Activated T-helper 17 cell treated with anti-CD3 and anti-CD28 coated beads, Interleukin-2, amount 50 U/mL, for 72 hours (primary cell): ENCODE results near the gene HBS1L. TPM values are rescaled to one million over a fixed set of nuclear protein-coding genes. Genes with fewer than 3 reads are reported as not detected.

Experiments
- ATAC-seq: fragments of 150-1000 bp; cut with Tn5 transposase; replicated peaks from 2 replicates; pipeline ENCODE4 v1.10.0; 2021; ENCODE audit warnings: mild to moderate bottlenecking, moderate library complexity
- H3K27ac Mint-ChIP-seq: one replicate; pipeline ENCODE4 v1.8.0; 2022; ENCODE audit warnings: mixed read lengths
- H3K27me3 Mint-ChIP-seq: one replicate; pipeline ENCODE4 v1.8.0; 2022; ENCODE audit warnings: mixed read lengths
- H3K36me3 Mint-ChIP-seq: one replicate; pipeline ENCODE4 v1.8.0; 2022; ENCODE audit warnings: low read depth, mild to moderate bottlenecking, mixed read lengths
- H3K4me1 Mint-ChIP-seq: one replicate; pipeline ENCODE4 v1.8.0; 2022; ENCODE audit warnings: mixed read lengths
- H3K4me3 Mint-ChIP-seq: one replicate; pipeline ENCODE4 v1.8.0; 2022; ENCODE audit warnings: mild to moderate bottlenecking, mixed read lengths
- H3K9me3 Mint-ChIP-seq: one replicate; pipeline ENCODE4 v1.8.0; 2022; ENCODE audit warnings: mixed read lengths
- total RNA-seq, 2 donors: library from RNA; stranded (reverse); gene quantifications; one replicate each; pipeline ENCODE4 v1.2.3, GENCODE V29; 2022

Gene HBS1L
- total RNA-seq, 2 donors from 2014 or later, result 149 to 167 TPM

- H3K36me3 Mint-ChIP-seq, result peaks cover 49% of the 10 kb centered on the region
- H3K4me3 Mint-ChIP-seq, result no peak overlapping the region
- ATAC-seq, result no peak
- no peak overlapping the region for H3K27ac Mint-ChIP-seq
- H3K27me3 Mint-ChIP-seq, result no peaks in the 10 kb centered on the region
- H3K4me1 Mint-ChIP-seq, result peaks cover 34% of the 10 kb centered on the region
- H3K9me3 Mint-ChIP-seq, result no peaks in the 10 kb centered on the region
Measured at GRCh38 chr6:135008941-135009290, 45.7 kb downstream of the HBS1L start.

DNA sequence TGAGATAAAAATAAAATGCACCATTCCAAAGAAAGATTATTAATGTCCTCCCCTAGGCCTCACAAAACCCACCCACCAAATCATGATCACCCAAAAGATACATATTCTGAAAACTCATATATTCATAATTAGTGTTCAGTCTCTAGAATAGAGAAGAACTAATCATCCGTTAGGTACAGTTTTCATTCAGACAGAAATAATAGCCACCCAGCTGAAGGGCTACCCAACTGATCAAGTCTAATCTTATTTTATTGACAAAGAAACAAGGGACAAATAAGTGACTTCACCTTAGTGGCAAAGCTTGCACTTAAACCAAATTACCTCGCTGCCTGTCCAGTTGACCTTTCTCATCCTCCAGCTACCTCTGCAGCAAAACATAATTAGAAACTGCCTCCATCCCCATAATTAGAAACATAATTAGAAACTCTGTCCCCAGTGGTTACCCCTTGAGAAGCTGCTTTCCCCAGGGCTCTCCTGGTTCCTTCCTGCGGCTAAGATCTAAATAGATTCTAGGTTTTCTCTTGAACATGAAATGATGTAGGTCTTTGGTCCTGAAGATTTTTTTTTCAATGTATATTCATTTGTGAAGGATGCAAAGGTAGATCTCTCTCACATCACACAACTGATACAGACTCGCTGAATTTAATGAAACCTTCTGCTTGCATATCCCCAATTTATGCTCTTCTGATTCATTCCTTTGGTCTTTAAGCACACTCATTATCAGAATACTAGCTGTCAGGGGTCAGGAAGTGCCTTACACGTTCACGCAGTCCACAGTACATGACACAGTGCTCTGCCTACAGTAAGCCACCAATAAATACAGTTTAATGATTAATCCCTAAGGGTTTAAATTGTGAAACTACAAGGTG lies 46.3 kb downstream of the HBS1L start:
- H3K27me3 Mint-ChIP-seq, result no peaks in the 10 kb centered on the region
- peaks cover 46% of the 10 kb centered on the region for H3K36me3 Mint-ChIP-seq
- H3K9me3 Mint-ChIP-seq, result no peaks in the 10 kb centered on the region
- no peak overlapping the region for H3K27ac Mint-ChIP-seq
- H3K4me3 Mint-ChIP-seq, result no peak overlapping the region
- H3K4me1 Mint-ChIP-seq, result peaks cover 30% of the 10 kb centered on the region
- ATAC-seq, result peak; percentile 97

GRCh38 chr6:135006386-135006914 lies 48.2 kb downstream of the HBS1L start:
- peaks cover 20% of the 10 kb centered on the region for H3K4me1 Mint-ChIP-seq
- peaks cover 34% of the 10 kb centered on the region for H3K36me3 Mint-ChIP-seq
- no peaks in the 10 kb centered on the region for H3K27me3 Mint-ChIP-seq
- no peaks in the 10 kb centered on the region for H3K9me3 Mint-ChIP-seq
- ATAC-seq, result no peak
- H3K27ac Mint-ChIP-seq, result no peak overlapping the region
- no peak overlapping the region for H3K4me3 Mint-ChIP-seq

DNA sequence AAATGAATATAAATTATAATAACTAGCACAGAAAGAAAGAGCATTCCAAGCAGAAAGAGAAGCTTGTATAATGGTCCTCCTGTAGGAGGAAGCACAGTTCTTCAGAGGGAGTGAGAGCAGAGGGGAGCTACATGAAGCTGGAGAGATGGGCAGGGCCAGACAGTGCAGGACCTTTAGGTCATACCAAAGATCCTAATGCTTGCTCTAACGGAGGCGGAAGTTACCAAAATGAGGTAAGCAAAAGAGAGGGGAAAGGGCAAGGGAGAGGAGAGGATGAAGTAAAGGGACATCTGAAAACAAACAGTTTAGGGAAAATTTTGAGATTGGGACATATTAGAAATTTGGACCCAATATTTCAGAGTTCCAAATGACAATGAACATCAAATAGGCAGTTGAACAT lies 50.2 kb downstream of the HBS1L start:
- no peak overlapping the region for H3K27ac Mint-ChIP-seq
- H3K4me3 Mint-ChIP-seq, result no peak overlapping the region
- H3K27me3 Mint-ChIP-seq, result no peaks in the 10 kb centered on the region
- peaks cover 40% of the 10 kb centered on the region for H3K36me3 Mint-ChIP-seq
- H3K4me1 Mint-ChIP-seq, result peaks cover 20% of the 10 kb centered on the region
- no peaks in the 10 kb centered on the region for H3K9me3 Mint-ChIP-seq
- ATAC-seq, result no peak

DNA sequence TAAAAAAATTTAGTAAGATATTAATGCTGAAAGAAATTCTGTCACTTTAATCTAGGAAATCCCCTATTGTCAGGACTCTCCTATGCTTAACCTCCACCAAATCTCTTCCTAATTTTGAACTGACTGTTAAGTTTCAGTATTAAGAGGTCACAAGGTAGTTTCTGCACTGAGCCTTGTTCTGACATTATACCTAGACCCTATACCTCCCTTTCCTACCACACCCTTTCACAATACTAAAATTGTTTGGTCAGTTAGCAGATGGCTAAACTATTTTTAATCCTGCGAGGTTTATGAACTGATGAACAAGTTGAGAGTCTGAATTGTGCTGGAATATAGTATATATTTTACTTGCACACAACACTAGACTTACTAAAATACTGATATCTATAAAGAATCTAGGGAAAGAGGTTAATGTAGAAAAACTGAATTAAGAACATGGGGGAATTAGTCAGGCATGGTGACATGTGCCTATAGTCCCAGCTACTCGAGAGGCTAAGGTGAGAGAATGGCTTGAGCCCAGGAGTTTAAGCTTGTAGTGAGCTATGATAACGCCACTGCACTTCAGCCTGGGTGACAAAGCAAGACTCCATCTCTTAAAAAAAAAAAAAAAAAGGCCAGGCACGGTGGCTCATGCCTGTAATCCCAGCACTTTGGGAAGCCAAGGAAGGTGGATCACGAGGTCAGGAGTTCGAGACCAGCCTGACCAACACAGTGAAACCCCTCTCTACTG lies 51.5 kb downstream of the HBS1L start:
- H3K4me3 Mint-ChIP-seq, result no peak overlapping the region
- H3K9me3 Mint-ChIP-seq, result no peaks in the 10 kb centered on the region
- H3K27ac Mint-ChIP-seq, result no peak overlapping the region
- peak; percentile 81 for ATAC-seq
- H3K27me3 Mint-ChIP-seq, result no peaks in the 10 kb centered on the region
- peaks cover 8% of the 10 kb centered on the region for H3K4me1 Mint-ChIP-seq
- H3K36me3 Mint-ChIP-seq, result peaks cover 40% of the 10 kb centered on the region

GRCh38 chr6:135002229-135002844 lies 52.3 kb downstream of the HBS1L start:
- Mint-ChIP-seq H3K4me1 (peaks cover under 1% of the 10 kb centered on the region), H3K36me3 (peaks cover 40% of the 10 kb centered on the region), H3K27ac (no peak overlapping the region), H3K27me3 (no peaks in the 10 kb centered on the region), H3K4me3 (no peak overlapping the region), H3K9me3 (no peaks in the 10 kb centered on the region)
- ATAC-seq, result no peak

GRCh38 chr6:134999107-134999506 lies 55.5 kb downstream of the HBS1L start:
- no peak overlapping the region for H3K27ac Mint-ChIP-seq
- no peaks in the 10 kb centered on the region for H3K9me3 Mint-ChIP-seq
- H3K4me3 Mint-ChIP-seq, result no peak overlapping the region
- no peak for ATAC-seq
- no peaks in the 10 kb centered on the region for H3K4me1 Mint-ChIP-seq
- no peaks in the 10 kb centered on the region for H3K27me3 Mint-ChIP-seq
- H3K36me3 Mint-ChIP-seq, result peaks cover 72% of the 10 kb centered on the region

- peaks cover 86% of the 10 kb centered on the region for H3K36me3 Mint-ChIP-seq
- peak overlapping the region; percentile 1 for H3K27ac Mint-ChIP-seq
- no peaks in the 10 kb centered on the region for H3K27me3 Mint-ChIP-seq
- H3K9me3 Mint-ChIP-seq, result no peaks in the 10 kb centered on the region
- no peaks in the 10 kb centered on the region for H3K4me1 Mint-ChIP-seq
- H3K4me3 Mint-ChIP-seq, result no peak overlapping the region
- no peak for ATAC-seq
Measured at GRCh38 chr6:134997133-134997995, 57.3 kb downstream of the HBS1L start.

DNA sequence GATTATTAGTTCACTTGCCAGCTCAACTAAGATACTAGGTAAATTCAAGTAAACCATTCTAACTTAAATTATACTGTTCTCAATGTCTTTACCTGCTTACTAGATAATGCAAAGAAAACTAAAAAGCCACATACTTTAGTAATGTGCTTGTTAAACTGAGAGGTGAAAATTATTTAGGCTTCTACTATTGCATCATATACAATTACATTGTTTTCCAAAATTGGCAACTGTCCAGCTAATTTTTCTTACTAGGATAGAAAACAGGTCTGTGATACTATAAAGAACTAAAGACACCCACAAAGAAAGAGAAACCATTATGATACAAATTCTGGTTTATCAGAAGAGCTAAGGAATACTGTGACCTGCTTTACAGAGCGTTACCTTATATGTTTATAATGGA lies 59.1 kb downstream of the HBS1L start:
- Mint-ChIP-seq H3K27ac (no peak overlapping the region), H3K27me3 (no peaks in the 10 kb centered on the region)

GRCh38 chr6:134994431-134994830 lies 60.2 kb downstream of the HBS1L start:
- no peak for ATAC-seq
- H3K36me3 Mint-ChIP-seq, result peaks cover 85% of the 10 kb centered on the region
- no peaks in the 10 kb centered on the region for H3K27me3 Mint-ChIP-seq
- H3K27ac Mint-ChIP-seq, result no peak overlapping the region
- no peak overlapping the region for H3K4me3 Mint-ChIP-seq
- no peaks in the 10 kb centered on the region for H3K9me3 Mint-ChIP-seq
- H3K4me1 Mint-ChIP-seq, result no peaks in the 10 kb centered on the region

More for the DNA sequence above, 59.1 kb downstream of the HBS1L start:
- ATAC-seq, result no peak
- H3K36me3 Mint-ChIP-seq, result peaks cover 84% of the 10 kb centered on the region
- no peak overlapping the region for H3K4me3 Mint-ChIP-seq
- H3K9me3 Mint-ChIP-seq, result no peaks in the 10 kb centered on the region
- H3K4me1 Mint-ChIP-seq, result no peaks in the 10 kb centered on the region

DNA sequence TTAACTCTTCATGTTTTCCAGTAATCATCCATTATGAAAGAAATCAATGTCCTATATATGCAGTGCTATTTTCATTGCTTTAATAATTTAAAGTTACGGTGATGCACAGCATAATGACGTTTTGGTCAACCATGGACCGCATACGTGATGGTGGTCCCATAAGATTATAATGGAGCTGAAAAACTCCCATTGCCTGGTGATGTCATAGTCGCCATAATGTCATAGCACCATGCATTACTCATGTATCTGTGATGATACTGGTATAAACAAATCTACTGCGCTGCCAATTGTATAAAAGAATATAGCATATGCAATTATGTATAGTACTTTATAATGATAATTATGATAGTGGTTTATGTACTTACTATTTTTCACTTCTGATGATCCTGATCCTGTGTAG lies 62.5 kb downstream of the HBS1L start:
- peaks cover 86% of the 10 kb centered on the region for H3K36me3 Mint-ChIP-seq

DNA sequence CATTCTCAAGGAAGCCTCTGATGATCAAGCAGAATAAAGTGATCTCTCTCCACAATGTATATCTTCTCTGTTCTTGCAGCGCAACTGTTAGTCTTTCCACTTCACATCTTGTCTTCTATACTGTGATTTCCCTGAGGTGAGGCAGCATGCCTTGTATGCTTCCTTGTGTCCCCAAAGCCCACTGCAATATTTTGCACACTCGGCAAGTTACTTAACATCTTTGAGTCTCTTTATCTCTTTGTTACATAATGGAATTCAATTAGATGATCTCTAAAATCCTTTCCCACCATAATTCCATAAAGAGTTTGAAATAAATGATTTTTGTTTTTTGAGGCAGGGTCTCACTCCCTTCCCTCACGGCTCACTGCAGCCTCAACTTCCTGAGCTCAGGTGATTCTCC lies 64.4 kb downstream of the HBS1L start:
- ATAC-seq, result no peak
- Mint-ChIP-seq H3K4me3 (no peak overlapping the region), H3K4me1 (peaks cover under 1% of the 10 kb centered on the region), H3K36me3 (peaks cover 80% of the 10 kb centered on the region), H3K27ac (no peak overlapping the region), H3K27me3 (no peaks in the 10 kb centered on the region), H3K9me3 (no peaks in the 10 kb centered on the region)

More for the DNA sequence above, 62.5 kb downstream of the HBS1L start:
- Mint-ChIP-seq H3K4me3 (no peak overlapping the region), H3K4me1 (no peaks in the 10 kb centered on the region), H3K27me3 (no peaks in the 10 kb centered on the region), H3K27ac (no peak overlapping the region), H3K9me3 (no peaks in the 10 kb centered on the region)
- no peak for ATAC-seq

- Mint-ChIP-seq H3K4me3 (no peak overlapping the region), H3K4me1 (peaks cover 20% of the 10 kb centered on the region), H3K9me3 (no peaks in the 10 kb centered on the region), H3K27ac (no peak overlapping the region), H3K36me3 (peaks cover 82% of the 10 kb centered on the region), H3K27me3 (no peaks in the 10 kb centered on the region)
- no peak for ATAC-seq
Measured at GRCh38 chr6:134984821-134985220, 69.8 kb downstream of the HBS1L start.

DNA sequence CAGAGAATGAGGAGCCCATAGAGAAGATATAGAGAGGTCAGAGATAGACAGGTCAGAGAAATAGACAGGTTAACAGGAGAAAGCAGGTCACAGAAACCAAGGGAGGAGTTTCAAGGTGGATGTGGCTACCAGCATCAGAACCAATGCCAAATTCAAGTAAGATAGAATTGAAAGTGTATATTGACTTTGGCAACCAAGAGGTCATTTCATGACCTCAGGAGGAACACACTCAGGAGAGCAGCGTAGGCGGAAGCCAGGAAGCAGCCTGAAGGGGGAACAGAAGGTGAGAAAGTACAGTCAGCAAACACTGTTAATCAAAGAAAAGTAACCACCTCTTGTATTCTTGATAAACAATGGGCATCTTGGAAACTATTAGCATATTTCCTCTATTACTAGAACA lies 70.8 kb downstream of the HBS1L start:
- Mint-ChIP-seq H3K36me3 (peaks cover 81% of the 10 kb centered on the region), H3K27ac (peak overlapping the region; percentile 2), H3K9me3 (no peaks in the 10 kb centered on the region), H3K4me3 (peak overlapping the region; percentile 19), H3K27me3 (no peaks in the 10 kb centered on the region), H3K4me1 (peaks cover 26% of the 10 kb centered on the region)
- peak; percentile 36 for ATAC-seq
